GM21423 (cell line): ENCODE results near the gene BORCS6.
"Not testable (repeated sequence)": the region's sequence is repeated elsewhere in the genome, so short reads cannot be mapped to it uniquely, and the experiment has no call there.

Experiments
- ATAC-seq: cut with Tn5 transposase; IDR thresholded peaks from one replicate; pipeline ENCODE4 v1.9.1; 2021; ENCODE audit warnings: mild to moderate bottlenecking, moderate library complexity; ENCODE audit not compliant: unreplicated experiment

Gene BORCS6

DNA sequence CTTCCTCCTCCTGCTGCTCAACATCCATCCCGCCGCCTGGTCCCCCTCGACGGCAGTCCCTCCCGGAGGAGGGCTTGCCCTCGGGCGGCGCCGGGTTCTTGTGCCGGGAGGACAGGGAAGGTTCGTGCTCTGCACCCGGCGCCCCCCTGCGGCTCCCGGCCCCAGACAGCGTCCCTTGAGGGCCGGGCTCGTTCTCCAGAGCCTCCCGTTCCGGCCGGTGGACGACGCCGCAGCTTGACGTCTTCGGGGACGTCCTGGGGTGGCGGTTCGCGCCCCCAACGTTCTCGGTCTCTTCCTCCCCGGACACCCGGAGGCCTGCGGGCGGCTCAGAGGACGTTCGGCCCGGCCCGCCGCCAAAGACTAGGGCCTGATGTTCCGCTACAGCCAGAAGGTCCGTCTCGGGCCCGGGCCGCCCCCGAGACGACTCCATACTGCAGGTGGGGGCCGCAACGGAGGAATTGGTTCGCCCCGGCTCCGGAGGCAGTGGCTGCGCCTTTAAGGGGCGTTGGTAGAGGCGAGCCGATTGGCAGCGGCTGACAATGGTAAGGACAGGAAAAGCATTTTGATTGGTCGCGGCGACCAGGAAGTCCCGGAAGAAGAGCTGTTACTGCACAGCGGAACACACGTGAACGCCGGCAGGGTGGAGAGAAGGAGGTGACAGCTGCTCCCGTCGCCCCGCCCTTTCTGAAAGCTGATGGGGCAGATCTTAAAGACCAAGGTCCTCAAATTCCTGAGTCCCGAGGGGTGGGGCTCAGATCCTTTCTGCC is at the start of gene BORCS6:
Gene BORCS6, minus strand, starts transcription at position 470 of the 767 bp plus-strand sequence. Its CDS starts 40 bp downstream, at position 430.
- ATAC-seq: peak; percentile 51

DNA sequence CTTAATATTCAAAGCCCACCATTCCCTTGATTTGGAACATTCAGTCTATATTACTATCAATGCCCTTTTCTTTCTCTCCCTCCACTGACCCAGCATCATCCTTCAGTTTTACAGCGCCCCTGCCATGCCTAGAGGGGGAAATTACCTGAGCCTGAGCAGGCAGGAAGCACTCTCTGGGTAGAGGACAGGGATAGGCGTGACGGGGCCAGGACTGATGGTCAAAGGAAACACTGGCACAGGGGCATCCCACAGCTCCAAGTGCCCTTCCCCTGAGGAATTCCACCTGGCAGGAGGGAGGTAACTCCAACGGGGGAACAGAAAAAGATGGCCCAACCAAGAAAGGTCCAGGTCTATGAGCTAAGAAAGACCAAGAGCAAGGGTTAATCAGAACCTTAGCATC is 47.9 kb upstream of the BORCS6 start:
- no peak for ATAC-seq

DNA sequence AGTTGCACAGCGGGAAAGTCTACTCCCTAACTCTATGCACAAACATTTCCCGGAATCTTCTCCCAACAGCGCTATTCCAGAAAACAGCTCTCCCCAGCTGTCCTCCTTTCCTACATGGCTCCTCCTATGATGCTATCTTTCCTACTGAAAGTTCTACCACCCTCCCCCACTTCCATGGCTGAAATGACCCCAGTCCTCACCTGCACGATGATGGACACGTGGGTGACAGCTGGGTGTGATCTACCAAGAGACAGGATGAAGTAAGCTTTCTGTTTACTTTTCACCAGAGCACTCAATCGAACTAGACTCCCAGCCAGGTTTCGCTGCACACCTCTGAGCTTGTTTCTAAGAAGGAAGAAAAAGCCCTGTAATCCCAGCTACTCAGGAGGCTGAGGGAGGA is 47.2 kb upstream of the BORCS6 start:
- no peak for ATAC-seq

GRCh38 chr17:8235676-8236075 is 45.7 kb upstream of the BORCS6 start:
- no peak for ATAC-seq

GRCh38 chr17:8234361-8235270 is 44.6 kb upstream of the BORCS6 start:
- no peak for ATAC-seq

DNA sequence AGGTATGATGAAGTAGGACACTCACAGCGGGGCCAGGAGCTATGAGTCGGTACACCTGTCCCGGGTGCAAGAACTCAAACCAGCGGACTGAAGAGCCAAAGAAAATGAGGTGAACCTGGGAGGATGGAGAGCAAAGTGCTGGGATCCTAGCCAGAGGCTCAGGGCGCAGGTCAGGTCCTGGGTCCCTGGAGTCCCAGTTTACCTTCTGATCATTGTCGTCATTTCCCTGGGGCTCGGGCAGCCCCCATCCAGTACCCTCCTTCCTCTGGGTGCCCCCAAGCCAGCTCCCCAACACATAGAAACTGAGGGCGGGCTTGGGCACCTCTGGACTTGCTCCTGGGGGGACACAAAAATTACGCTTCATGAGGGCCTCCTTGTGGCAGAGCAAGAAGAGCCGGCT is 41.7 kb upstream of the BORCS6 start:
- no peak for ATAC-seq

DNA sequence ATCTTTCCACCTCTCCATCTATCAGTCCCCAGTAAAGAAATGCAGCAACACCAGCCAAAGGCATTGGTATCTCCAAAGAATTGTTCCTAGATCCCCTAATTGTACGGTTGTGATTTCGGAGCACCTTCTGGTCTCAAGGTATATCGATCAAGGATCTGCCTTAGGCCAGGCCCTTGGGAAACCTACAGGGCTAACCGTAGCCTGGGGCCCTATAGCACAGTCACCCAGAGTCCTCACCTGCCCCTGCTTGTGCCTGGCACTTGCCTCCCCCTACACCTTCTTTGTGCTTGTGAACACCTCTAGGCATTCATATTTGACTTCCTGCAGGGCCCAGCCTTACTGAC is 37.2 kb upstream of the BORCS6 start:
- no peak for ATAC-seq

DNA sequence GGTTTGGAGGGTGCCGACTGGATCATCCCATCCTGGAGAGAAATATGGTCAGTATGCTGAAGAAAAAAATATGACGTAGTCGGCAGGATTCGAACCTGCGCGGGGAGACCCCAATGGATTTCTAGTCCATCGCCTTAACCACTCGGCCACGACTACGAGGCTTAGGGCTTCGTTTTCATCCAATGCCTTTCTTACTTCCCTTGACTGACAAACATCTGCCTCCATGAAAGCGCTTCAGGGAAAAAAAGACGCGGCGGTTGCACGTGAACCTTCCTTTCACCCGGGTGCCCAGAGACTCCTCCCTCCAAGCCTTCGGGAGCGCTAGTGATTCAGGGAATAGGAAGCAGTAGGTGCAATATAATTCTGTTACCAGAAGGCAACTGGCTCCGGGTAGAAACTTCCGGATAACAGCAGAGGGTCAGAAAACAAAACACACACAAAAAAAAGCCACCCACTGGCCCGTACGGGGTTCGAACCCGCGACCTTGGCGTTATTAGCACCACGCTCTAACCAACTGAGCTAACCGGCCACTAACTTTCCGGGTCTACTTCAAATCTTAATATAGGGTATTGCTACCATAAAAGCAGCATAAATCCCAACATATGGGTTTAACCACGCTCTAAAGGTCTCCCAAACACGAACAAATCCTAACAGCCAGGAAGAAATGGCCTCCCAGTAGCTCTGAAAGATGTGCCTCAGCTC is 36.7 kb upstream of the BORCS6 start:
- no peak for ATAC-seq

GRCh38 chr17:8225813-8226535 is 36.0 kb upstream of the BORCS6 start:
- no peak for ATAC-seq

DNA sequence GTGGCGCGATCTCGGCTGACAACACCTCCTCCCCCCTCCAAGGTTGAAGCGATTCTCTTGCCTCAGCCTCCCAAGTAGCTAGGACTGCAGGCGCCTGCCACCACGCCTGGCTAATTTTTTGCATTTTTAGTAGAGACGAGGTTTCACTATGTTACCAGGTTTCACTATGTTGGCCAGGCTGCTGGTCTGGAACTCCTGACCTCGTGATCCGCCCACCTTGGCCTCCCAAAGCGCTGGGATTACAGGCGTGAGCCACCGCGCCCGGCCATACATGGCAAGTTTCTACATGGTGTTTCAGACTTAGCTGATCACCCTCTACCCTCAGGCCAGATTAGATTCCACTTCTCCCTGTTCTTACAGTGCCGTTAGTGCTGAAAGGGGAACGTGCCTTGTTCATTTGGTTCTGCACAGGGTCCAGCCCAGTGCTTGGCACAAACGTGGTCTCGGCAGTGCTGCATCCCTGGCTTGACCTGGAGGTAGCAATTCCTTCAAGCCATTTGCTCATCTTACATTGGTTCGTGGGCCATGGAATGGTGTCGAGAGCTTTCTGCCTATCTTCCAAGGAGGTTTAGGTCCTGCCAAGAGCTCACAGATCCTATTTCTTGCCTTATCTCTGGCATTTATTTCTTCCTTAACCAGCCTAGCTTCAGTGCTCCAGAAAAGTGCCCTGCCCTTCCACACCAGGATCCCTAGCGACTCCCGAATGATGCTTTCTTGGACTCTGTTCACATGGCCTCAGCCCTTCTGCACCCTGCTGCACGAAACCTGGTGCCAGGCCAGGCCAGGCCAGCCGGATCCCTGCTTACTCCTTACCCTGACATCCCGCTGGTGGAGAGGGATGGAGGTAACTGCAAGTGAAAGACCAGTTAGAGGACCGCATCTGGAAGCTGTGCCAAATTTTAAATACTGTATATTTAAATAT is 35.2 kb upstream of the BORCS6 start:
- no peak for ATAC-seq

DNA sequence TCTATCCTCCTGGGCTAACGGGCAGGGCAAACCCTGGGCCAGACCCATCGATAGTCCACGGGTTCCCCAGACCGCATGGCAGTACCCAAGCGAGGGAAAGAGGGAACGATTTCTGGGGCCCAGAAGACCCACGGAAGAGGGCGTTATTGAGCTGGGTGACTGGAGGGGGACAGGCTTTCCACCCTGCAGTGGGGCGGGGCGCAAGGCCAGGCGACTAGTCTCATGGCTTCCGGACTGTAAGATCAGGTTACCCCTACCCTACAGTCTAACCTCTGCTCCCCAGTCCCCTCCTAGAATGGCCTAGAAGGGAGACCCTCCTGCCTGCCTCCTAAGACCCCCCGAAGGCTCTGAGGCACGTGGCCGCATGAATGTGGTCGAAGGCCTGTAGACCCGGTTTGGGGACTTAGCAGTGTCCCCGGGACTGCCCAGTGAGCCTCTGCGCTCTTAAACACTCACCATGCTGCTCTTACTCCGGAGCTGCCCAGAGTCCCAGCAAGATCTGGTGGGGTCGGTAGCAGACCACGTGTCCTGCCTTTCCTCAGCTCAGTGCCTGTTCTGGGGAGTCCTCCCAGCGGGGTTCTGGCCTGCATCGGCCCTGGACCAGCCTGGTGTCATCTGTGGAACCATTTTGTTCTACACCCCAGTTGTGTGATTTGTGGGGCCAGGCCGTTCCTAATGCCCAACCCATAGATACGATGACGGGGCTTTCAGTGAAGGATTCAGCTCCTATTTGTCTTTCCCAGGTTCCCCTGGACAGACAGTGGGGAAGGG is 33.6 kb upstream of the BORCS6 start:
- ATAC-seq: no peak

DNA sequence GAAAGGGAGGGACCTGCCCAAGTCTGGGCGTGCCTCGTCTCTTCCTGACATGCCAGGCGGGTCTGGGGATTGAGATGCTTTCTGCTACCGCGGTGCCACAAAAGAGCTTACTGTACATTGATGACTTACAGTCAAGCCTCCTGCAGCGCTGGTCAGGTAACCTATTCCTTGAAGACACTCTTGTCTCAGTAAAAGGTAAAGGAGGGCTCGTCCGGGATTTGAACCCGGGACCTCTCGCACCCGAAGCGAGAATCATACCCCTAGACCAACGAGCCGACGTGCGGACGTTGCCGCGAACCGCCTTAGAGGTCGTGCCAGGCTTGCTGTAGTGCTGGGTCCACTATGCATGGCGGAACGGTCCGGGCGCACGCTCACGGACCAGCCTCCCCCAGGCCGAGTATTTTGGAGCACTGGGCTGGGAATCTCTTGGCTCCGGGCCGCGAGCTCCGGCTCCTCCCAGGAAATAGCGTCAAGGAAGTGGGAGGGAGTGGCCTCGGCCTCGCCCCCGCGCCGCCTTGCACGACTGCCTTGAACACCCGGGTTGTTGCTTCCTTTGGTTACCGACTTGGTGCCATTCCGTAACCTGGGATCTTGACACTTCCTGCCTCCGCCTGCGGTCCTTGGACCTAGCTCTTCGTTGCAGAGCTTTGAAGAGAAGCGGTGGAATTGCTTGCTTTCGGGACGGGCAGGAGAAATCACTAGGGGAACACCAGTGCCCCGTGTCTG is 32.8 kb upstream of the BORCS6 start:
- ATAC-seq: peak; percentile 34

GRCh38 chr17:8222380-8222629 is 32.3 kb upstream of the BORCS6 start:
- peak; percentile 29 for ATAC-seq

DNA sequence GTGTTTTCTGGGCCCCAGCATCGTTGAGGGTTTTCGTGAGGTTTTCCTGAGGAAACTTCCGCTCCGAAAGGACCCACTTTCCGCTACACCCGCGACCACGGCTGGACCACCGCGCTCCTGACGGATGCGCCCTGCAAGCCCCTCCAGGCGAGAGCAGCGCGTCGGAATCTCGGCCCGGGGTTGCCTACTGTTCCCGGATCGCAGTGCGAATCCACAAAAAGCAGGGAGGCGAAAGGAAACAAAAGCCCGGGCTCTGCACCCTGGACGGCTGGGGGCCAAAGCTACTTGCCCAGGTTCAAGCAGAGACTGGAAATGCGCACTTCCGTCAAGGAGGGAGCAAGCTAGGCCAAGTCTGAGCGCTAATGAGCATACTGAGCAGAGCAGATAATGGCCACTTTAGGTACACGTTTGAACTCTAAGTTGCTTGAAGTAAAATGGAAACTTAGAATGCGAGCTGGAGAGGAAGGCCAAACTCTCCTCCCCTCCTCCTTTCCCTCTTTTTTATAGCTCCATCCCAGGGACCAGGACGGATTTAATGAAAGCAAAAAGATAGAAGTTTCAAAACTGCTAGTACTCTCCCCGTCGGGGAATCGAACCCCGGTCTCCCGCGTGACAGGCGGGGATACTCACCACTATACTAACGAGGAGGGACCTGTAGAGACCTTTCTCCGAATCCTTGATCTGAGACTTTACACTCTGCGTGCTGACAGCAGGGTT is 31.8 kb upstream of the BORCS6 start:
- ATAC-seq: peak; percentile 41

- no peak for ATAC-seq
Observed at GRCh38 chr17:8220783-8221662, 31.0 kb upstream of the BORCS6 start.

DNA sequence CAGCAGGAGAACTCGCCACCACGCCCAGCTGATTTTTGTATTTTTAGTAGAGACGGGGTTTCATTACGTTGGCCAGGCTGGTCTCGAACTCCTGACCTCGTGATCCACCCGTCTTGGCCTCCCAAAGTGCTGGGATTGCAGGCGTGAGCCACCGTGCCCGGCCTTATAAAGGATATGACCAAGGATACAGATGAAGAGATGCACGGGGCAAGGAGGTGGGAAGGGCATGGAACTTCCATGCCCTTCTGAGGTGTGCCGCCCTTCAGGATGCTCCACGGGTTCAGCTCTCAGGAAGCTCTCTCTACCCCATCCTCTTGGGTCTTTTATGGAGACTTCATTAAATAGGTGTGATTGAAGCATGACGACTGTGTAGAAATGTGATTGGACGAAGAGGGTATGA is 24.0 kb upstream of the BORCS6 start:
- not testable (repeated sequence) for ATAC-seq
